HK-2 (cell line): ENCODE measurements around the gene ASF1B.
"Not testable (repeated sequence)": the region's sequence is repeated elsewhere in the genome, so short reads cannot be mapped to it uniquely, and the experiment has no call there.

Experiments used
- DNase-seq: peaks from one replicate; pipeline ENCODE4 v3.0.0-alpha.2; 2018; ENCODE audit not compliant: unreplicated experiment

Gene ASF1B

GRCh38 chr19:14136509-14137281 lies at the start of gene ASF1B:
Gene ASF1B, minus strand, starts transcription at chr19:14136589. Its CDS starts 133 bp downstream, at chr19:14136456.
- DNase-seq, result peak; percentile 99

- DNase-seq, result not testable (repeated sequence)
These were observed 49.3 kb upstream of the ASF1B start for GRCh38 chr19:14185691-14186090.

- no peak for DNase-seq
These were observed 48.8 kb upstream of the ASF1B start for GRCh38 chr19:14185158-14185557.

DNA sequence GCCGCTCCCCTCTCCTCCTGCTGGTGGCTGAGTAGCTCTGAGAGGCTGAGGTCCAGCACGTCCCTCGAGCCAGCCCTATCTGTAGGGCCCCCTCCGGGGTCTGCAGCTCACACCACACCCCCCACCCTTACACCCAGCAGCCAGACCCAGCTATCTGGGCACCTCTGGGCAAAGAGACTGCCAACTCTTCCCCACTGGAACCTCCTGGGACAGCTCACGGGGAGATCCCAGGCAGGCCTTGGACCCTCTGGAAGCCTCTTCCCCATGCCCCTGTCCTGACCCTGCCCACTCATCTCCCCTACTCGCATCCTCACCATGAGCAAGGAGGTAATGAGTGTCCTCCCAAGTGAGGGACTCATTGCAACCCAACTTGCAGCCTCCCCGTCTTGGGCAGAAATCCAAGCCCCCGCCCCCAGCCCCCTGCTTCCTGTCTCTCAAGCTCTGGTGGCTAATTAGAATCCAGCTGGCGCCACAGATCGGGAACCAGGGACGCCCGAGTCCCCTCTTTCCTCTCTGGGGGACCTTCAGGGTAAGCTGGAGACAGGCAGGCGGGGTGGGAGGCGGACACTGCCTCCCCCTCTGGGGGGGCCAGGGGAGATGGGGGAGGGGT lies 47.5 kb upstream of the ASF1B start:
- no peak for DNase-seq

DNA sequence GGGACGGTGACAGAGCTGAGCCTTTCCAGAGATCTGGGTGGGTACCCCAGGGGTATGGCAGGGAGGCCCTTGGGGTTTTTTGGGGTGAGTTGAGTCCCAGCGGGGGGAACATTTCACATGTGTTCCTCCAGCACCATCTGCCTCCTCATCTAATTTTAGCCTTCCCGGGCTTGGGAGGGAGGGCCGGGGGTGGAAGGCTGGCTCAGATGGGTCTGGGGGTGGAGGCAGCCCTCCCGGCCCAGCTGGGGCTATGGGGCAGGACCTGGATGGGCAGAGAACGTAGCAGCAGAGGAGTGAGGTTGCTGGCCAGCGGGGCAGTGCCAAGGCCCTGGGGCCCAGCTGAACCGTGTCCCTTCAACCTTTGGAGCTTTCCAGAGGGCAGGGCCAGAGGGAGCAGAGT lies 46.1 kb upstream of the ASF1B start:
- no peak for DNase-seq

- no peak for DNase-seq
These were observed 45.5 kb upstream of the ASF1B start for GRCh38 chr19:14181906-14182305.

DNA sequence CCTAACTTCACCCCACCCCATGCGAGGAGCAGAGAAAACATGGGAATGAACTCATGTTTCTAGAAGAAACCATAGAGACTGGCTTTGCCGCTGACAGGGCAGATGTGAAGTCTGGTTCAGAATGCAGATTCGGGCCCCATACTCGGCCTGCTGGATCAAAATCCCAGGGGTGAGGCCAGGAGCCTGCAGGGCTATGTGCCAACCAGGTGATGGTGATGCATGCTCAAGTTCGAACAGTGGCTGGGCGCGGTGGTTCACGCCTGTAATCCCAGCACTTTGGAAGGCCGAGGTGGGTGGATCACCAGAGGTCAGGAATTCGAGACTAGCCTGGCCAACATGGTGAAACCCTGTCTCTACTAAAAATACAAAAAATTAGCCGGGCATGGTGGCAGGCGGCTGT lies 44.8 kb upstream of the ASF1B start:
- not testable (repeated sequence) for DNase-seq

DNA sequence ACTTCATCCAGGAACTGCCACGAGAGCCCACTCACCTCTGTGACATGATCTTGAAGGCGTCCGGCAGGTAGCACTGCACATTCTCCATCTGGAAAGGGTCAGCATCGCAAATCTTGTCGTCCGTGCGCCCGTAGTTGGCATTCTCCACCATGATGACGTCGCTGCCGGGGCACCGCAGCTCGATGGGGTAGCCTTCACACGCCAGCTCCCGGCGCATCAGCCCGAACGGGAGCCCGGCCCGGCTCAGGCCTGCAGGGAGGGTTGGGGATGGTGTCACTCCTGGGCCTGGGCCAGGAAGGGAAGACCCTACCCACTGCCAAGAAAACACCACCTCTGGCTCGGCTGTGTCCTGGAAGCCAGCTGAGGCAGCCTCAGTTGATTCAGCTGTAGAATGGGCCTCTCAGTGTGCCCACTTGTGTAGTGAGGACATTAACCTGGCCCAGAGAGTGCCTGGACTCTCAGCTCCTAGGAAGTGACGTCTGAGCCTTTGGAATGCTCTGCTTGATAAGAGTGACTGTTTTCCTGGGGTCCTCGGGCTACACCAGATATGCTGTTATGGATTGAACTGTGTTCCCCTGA lies 41.2 kb upstream of the ASF1B start:
- no peak for DNase-seq

DNA sequence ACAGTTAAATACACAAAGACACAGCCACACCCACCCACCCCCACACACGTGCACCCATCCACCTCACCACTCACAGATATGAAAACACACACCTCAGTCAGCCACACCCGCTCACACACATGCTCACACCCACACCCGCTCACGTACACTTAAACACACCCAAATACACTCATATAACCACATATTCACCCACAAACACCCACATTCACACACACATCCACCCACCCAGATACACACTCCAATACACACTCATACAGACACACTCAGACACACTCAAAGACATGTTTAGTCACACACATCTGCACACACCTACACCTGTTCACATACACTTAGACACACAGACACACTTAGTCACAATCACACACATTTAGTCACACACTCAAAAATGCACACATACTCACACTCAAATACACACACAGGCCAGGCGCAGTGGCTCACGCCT lies 39.0 kb upstream of the ASF1B start:
- no peak for DNase-seq

DNA sequence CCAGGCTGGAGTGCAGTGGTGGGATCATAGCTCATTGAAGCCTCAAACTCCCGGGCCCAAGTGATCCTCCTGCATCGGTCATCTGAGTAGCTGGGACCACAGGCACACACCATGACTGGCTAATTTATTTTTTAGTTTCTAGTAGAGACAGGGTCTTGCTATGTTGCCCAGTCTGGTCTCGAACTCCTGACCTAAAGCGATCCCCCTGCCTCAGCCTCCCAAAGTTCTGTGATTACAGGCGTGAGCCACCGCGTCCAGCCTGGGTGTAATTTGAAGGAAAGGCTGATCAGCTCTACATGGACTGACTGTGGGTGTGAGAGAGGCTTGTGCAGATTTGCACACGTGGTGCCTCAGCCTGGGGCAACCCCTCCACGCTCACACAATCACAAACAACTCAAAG lies 38.5 kb upstream of the ASF1B start:
- DNase-seq, result no peak

DNA sequence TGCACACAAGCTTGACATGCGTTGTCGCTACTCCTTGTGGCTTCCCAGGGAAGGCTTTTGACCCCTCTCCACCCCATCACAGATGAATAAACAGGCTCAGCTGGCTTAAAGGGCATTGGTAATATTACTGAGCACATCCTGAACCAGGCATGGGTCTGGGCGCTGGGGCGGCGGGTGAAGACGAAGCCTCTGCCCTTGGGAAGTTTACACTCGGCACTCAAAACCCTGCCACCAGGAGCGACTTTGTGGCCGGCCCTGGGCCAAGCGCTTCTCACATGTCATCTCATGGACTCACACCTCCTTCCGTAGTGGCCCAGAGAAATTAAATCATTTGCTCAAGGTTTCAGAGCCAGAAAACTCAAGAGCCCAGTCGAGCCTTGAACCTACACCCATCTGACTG lies 32.6 kb upstream of the ASF1B start:
- no peak for DNase-seq

- no peak for DNase-seq
These were observed 32.0 kb upstream of the ASF1B start for GRCh38 chr19:14168259-14168972.

DNA sequence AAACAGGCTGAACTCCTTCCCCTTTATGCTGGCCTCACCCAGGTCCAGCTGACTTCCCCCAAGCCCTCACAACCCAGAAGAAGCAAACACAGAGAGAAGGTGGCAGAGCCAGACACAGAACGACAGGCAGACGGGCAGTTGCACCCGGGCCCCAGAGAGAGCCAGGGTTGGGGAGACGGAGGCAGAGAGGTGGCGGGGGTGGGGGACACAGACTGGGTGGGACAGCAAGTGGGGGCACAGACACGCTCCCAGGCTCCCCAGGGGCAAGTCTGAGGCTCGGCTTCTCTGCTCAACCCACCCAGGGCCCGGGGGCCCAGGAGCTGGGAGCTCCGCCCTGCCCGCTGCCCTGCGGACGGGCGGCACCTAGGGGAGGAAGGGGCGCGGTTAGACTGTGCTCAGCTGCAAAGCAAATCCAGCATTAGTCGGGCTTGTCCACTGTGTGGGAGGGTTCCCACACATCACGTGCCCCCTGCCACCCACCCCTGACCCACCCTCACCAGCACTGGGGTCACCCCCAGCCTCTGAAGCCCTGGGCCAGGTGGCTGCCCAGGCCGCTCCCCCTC lies 31.3 kb upstream of the ASF1B start:
- no peak for DNase-seq

DNA sequence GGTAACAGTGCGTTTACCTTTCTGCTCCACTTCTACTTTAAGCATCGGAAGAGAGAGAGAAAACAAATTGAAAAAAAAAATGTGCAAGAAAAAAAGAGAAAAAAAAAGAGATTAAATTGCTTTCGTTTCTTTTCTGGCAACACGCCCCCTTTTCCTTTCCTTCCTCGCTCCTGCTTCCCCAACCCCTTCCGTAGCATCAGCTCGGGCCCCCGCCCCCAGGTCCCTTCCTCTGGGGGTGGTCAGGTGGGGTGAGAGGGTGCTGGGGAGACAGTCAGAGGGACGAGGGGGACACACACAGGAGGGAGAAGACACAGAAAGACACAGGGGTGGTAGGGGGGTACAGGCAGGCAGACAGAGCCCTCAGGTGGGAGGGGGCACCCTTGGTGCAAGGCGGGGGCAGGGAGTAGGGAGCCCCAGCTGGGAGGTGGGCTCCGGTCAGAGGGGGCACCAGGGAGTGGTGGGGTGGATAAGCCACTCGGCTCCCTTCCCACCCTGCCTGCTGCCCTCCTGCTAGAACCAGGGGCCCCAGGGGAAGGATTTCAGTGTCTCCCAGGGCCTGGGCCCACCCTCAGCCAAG lies 30.7 kb upstream of the ASF1B start:
- no peak for DNase-seq

DNA sequence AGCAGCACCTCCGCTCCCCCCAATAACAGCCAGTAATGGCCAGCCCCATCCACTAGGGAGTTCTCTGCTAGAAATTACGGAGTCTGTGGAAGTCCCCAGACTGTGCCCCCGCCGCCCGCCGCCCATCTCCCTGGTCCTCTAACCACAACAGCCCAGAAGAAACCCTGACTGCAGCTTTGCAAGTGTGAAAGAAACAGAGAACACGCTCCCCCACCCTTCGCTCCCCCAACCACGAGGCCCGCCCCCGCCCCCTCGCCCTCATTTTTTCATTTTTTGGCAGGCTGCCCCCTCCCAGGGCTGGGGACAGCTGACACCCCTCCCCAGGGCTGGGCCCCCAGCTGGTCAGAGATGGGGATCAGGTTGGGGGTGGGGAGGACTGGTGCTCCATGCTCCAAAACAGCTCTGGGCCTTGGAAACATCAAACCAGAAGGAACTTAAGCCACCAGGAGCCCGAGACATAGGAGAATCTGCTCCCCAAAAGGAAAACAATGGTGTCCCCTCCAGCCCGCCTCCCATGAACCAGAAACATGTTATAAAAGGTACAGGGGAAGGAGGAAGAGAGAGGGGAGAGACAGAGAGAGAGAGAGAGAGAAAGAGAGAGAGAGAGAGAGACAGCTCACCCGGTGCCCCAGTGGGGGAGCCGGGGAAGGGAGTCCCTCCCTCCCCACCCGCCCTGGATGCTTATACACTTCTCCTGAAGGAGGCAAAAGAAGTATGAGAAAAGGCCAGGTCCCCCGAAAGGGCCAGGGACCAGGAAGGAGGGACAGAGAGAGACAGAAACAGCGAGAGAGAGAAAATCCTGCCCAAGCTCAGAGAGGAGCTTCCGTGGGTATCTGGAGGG lies 29.8 kb upstream of the ASF1B start:
- DNase-seq, result no peak

GRCh38 chr19:14164724-14165493 lies 28.5 kb upstream of the ASF1B start:
- no peak for DNase-seq

- no peak for DNase-seq
These were observed 27.7 kb upstream of the ASF1B start for GRCh38 chr19:14164082-14164481.

DNA sequence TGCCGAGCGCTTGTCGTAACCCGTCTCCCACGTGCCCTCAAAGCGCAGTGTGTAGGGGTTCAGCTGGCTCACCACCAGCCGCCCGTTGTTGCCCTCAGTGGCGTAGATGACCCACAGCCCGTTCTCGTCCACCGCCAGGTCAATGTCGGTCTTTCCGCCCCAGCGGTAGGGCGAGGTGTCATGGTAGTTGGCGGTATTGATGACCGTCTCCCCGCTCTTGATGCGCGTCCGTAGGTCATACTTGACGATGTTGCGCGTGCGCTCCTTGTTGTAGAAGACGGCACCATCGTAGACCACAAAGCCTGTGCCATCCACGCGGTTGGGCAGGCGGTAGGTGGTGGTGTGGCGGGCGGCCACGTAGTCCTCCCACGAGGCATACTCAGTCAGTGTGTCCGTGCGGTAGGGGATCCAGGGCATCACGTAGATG lies 26.5 kb upstream of the ASF1B start:
- DNase-seq, result no peak

- DNase-seq, result no peak
These were observed 24.9 kb upstream of the ASF1B start for GRCh38 chr19:14161305-14161704.
